CD4-positive, alpha-beta T cell (primary cell): Measurements from ENCODE around the gene ATF4. TPM values are rescaled to one million over a fixed set of nuclear protein-coding genes. Genes with fewer than 3 reads are reported as not detected.

Source experiments
- ATAC-seq: fragments of 200-7000 bp; cut with Tn5 transposase; one replicate; pipeline ENCODE4 v1.10.0; 2022; ENCODE audit warnings: mild to moderate bottlenecking; ENCODE audit not compliant: poor library complexity
- CTCF ChIA-PET: fragments of 350-600 bp; sonication (Branson Sonifier 250); formaldehyde crosslinking; loops from one replicate; lab custom pipeline; 2021; ENCODE audit warnings: antibody characterized with exemption, inconsistent platforms; lab: Charles Lee
- POLR2A ChIA-PET: fragments of 350-600 bp; sonication (Branson Sonifier 250); formaldehyde crosslinking; loops from one replicate; lab custom pipeline; 2021; ENCODE audit warnings: antibody characterized with exemption, inconsistent platforms; lab: Charles Lee
- DNase-seq, 14 experiments: peaks; one replicate each; pipeline ENCODE4 v3.0.0-alpha.2; 2013 to 2020; ENCODE audit warnings: mixed read lengths in 2 of 14
- H3K27ac ChIP-seq, 2 donors: one replicate each; pipeline versions ENCODE4 v1.5.1 to v1.7.0; 2013; ENCODE audit warnings: low read length in 2 of 2, low read depth in 1 of 2, mild to moderate bottlenecking in 1 of 2
- H3K27me3 ChIP-seq, 2 experiments: 1 replicate in 1 of 2; 2 replicates in 1 of 2; pipeline versions ENCODE4 v1.6.1 to v1.7.0; 2013; ENCODE audit warnings: low read length in 2 of 2, control low read depth in 1 of 2, mild to moderate bottlenecking in 1 of 2, moderate library complexity in 1 of 2; ENCODE audit not compliant: insufficient read depth in 2 of 2, control insufficient read depth in 1 of 2
- H3K36me3 ChIP-seq: one replicate; pipeline ENCODE4 v1.6.1; 2013; ENCODE audit warnings: low read length, control low read depth; ENCODE audit not compliant: insufficient read depth
- H3K4me1 ChIP-seq: one replicate; pipeline ENCODE4 v1.6.1; 2013; ENCODE audit warnings: low read length, control low read depth; ENCODE audit not compliant: insufficient read depth
- H3K4me3 ChIP-seq: one replicate; pipeline ENCODE4 v1.5.1; 2013; ENCODE audit warnings: mild to moderate bottlenecking, low read length, moderate library complexity
- H3K9me3 ChIP-seq, 2 experiments: 1 replicate in 1 of 2; 2 replicates in 1 of 2; pipeline versions ENCODE4 v1.6.1 to v1.7.0; 2013; ENCODE audit warnings: low read length in 2 of 2, mild to moderate bottlenecking in 2 of 2, control low read depth in 1 of 2, moderate library complexity in 1 of 2; ENCODE audit not compliant: control insufficient read depth in 1 of 2, insufficient read depth in 1 of 2
- H3K27ac Mint-ChIP-seq: one replicate; pipeline ENCODE4 v1.8.0; 2020; ENCODE audit warnings: mixed read lengths
- H3K27me3 Mint-ChIP-seq: one replicate; pipeline ENCODE4 v1.8.0; 2021; ENCODE audit warnings: mixed read lengths
- H3K36me3 Mint-ChIP-seq: one replicate; pipeline ENCODE4 v1.8.0; 2021; ENCODE audit warnings: low read depth, mixed read lengths
- H3K4me1 Mint-ChIP-seq: one replicate; pipeline ENCODE4 v1.8.0; 2021; ENCODE audit warnings: low read depth, mixed read lengths
- H3K4me3 Mint-ChIP-seq: one replicate; pipeline ENCODE4 v1.8.0; 2020; ENCODE audit warnings: mild to moderate bottlenecking, mixed read lengths
- H3K9me3 Mint-ChIP-seq: one replicate; pipeline ENCODE4 v1.8.0; 2020; ENCODE audit warnings: mixed read lengths
- CTCF ChIP-seq: fragments of 200-600 bp; IDR thresholded peaks from one replicate; pipeline ENCODE4 v1.8.0; 2022; ENCODE audit warnings: antibody characterized with exemption, mild to moderate bottlenecking
- intact Hi-C, 2 experiments: fragments of 100-400 bp; cut with DNase I in 1 of 2; cut with micrococcal nuclease in 1 of 2; formaldehyde crosslinking; loops; one replicate each; pipeline versions ENCODE4 v1.15.1 to v1.9.0; 2023 to 2025; cut with DNase I, micrococcal nuclease
- total RNA-seq, 174 experiments: library from RNA in 2 of 174; stranded (reverse) in 2 of 174; gene quantifications; one replicate each; pipeline ENCODE4 v1.2.3 and lab custom pipeline; 2021 to 2026

ATF4 gene
- total RNA-seq, 2 experiments from 2014 or later: 358 to 365 TPM

GRCh38 chr22:39490966-39491680, 29.2 kb upstream of the ATF4 start:
- no peak overlapping the region for H3K4me3 Mint-ChIP-seq
- ATAC-seq: no peak
- no peaks in the 10 kb centered on the region for H3K36me3 Mint-ChIP-seq

GRCh38 chr22:39491696-39492095, 28.7 kb upstream of the ATF4 start:
- DNase-seq (no peak), ATAC-seq (no peak)
- intact Hi-C loops: loop anchor here in 1 of 2 experiments (5.0 kb wide), 1 partner anchor 531 kb away; no protein-coding TSS in a partner anchor
- Histone ChIP-seq H3K27me3 (no peaks in the 10 kb centered on the region), H3K4me3 (no peak overlapping the region), H3K36me3 (no peaks in the 10 kb centered on the region), H3K27ac (no peak overlapping the region), H3K4me1 (peaks cover 29% of the 10 kb centered on the region), H3K9me3 (no peaks in the 10 kb centered on the region)
- Mint-ChIP-seq H3K27ac (no peak overlapping the region), H3K36me3 (no peaks in the 10 kb centered on the region), H3K4me1 (peaks cover 17% of the 10 kb centered on the region), H3K4me3 (no peak overlapping the region), H3K9me3 (no peaks in the 10 kb centered on the region), H3K27me3 (no peaks in the 10 kb centered on the region)
- no peak for TF ChIP-seq CTCF
- CTCF ChIA-PET: no interaction called here
- POLR2A ChIA-PET: interaction anchor here (1.6 to 2.9 kb wide), 2 partner anchors 29 to 172 kb away, joined by 5 to 18 read pairs; partner anchors contain the start of genes ATF4 and RPL3

More at GRCh38 chr22:39490966-39491680, 29.2 kb upstream of the ATF4 start:
- H3K4me3 ChIP-seq: no peak overlapping the region
- H3K36me3 ChIP-seq: no peaks in the 10 kb centered on the region
- no peak for TF ChIP-seq CTCF
- no peaks in the 10 kb centered on the region for H3K9me3 ChIP-seq
- Mint-ChIP-seq H3K9me3 (no peaks in the 10 kb centered on the region), H3K27me3 (no peaks in the 10 kb centered on the region), H3K4me1 (peaks cover 13% of the 10 kb centered on the region), H3K27ac (no peak overlapping the region)
- POLR2A ChIA-PET: interaction anchor here (1.2 to 2.9 kb wide), 4 partner anchors 11 to 172 kb away, joined by 4 to 18 read pairs (median 6); partner anchors contain the start of genes ATF4, MIEF1 and RPL3
- no peaks in the 10 kb centered on the region for H3K27me3 ChIP-seq
- no peak overlapping the region for H3K27ac ChIP-seq
- CTCF ChIA-PET: interaction anchor here (1.0 to 1.6 kb wide), 2 partner anchors 9 to 39 kb away, joined by 3 to 15 read pairs; no protein-coding TSS in a partner anchor
- intact Hi-C loops: loop anchor here in 1 of 2 experiments (5.0 kb wide), 1 partner anchor 531 kb away; no protein-coding TSS in a partner anchor
- H3K4me1 ChIP-seq: peaks cover 23% of the 10 kb centered on the region
- no peak for DNase-seq

- H3K4me1 ChIP-seq: peaks cover 29% of the 10 kb centered on the region
- ChIA-PET POLR2A (interaction anchor here (2.9 kb wide), 1 partner anchor 28 kb away, joined by 18 read pairs; the partner anchor contains the start of gene ATF4), CTCF (interaction anchor here (2.0 kb wide), 1 partner anchor 533 kb away, joined by 8 read pairs; no protein-coding TSS in a partner anchor)
- no peak for TF ChIP-seq CTCF
- H3K27me3 Mint-ChIP-seq: no peaks in the 10 kb centered on the region
- no peak overlapping the region for H3K4me3 ChIP-seq
- no peak overlapping the region for H3K27ac Mint-ChIP-seq
- H3K9me3 ChIP-seq: no peaks in the 10 kb centered on the region
- no peak for DNase-seq
- ATAC-seq: no peak
- H3K4me1 Mint-ChIP-seq: peaks cover 17% of the 10 kb centered on the region
- no peak overlapping the region for H3K27ac ChIP-seq
- intact Hi-C loops: loop anchor here in 1 of 2 experiments (5.0 kb wide), 1 partner anchor 530 kb away; no protein-coding TSS in a partner anchor
- no peaks in the 10 kb centered on the region for H3K9me3 Mint-ChIP-seq
- H3K27me3 ChIP-seq: no peaks in the 10 kb centered on the region
- no peaks in the 10 kb centered on the region for H3K36me3 Mint-ChIP-seq
- H3K36me3 ChIP-seq: no peaks in the 10 kb centered on the region
- H3K4me3 Mint-ChIP-seq: no peak overlapping the region
These were observed 28.2 kb upstream of the ATF4 start for GRCh38 chr22:39492186-39492585.
